ENCODE measurements around the gene ZSCAN21. TPM values are rescaled to one million over a fixed set of nuclear protein-coding genes. Genes with fewer than 3 reads are reported as not detected.

Gene ZSCAN21
- total RNA-seq, 1 experiment from 2014 or later, result 24.3 TPM

- Histone ChIP-seq H3K4me2 (ENCODE audit: insufficient read depth, insufficient read length, low read length) (no peak overlapping the region), H3K4ac (ENCODE audit: low read depth, low read length) (no peak overlapping the region), H4K5ac (ENCODE audit: insufficient read length, low read depth, low read length) (no peak overlapping the region), H3K27me3 (ENCODE audit: insufficient read depth, low read length) (no peaks in the 10 kb centered on the region), H3K18ac (ENCODE audit: insufficient read length, low read depth, low read length) (no peak overlapping the region), H3K79me2 (ENCODE audit: insufficient read depth, low read length) (peaks cover 17% of the 10 kb centered on the region), H3T11ph (ENCODE audit: low read length) (no peak overlapping the region), H3K9ac (ENCODE audit: extremely low read depth, insufficient read length, low read length) (no peak overlapping the region), H3K56ac (ENCODE audit: insufficient read length, low read depth, low read length) (no peak overlapping the region), H3K14ac (ENCODE audit: insufficient read depth, low read length) (no peak overlapping the region), H3K23me2 (ENCODE audit: insufficient read length, low read depth, low read length, poor library complexity, severe bottlenecking) (peaks cover under 1% of the 10 kb centered on the region), H2BK120ac (ENCODE audit: low read depth, low read length, poor library complexity, severe bottlenecking) (no peak overlapping the region), H3K79me1 (ENCODE audit: insufficient read depth, low read depth, low read length, poor library complexity, severe bottlenecking) (peaks cover 11% of the 10 kb centered on the region), H2BK15ac (ENCODE audit: low read depth, low read length) (no peak overlapping the region), H2BK12ac (ENCODE audit: insufficient read length, low read depth, low read length) (no peak overlapping the region), H3K23ac (ENCODE audit: insufficient read length, low read depth, low read length) (no peak overlapping the region), H3K9me3 (ENCODE audit: control insufficient read depth, low read depth, low read length) (no peaks in the 10 kb centered on the region), H2AFZ (ENCODE audit: low read length) (no peak overlapping the region), H2BK20ac (ENCODE audit: low read depth, low read length, poor library complexity, severe bottlenecking) (no peak overlapping the region), H3K27ac (ENCODE audit: insufficient read length, low read depth, low read length) (no peak overlapping the region), H3K4me1 (ENCODE audit: insufficient read depth, low read length) (no peaks in the 10 kb centered on the region), H4K8ac (replicated peaks; ENCODE audit: insufficient read length, low read depth, low read length) (no peak overlapping the region), H4K91ac (ENCODE audit: insufficient read length, low read depth, low read length) (no peak overlapping the region), H4K20me1 (ENCODE audit: control insufficient read depth, insufficient read depth, insufficient read length) (no peaks in the 10 kb centered on the region), H2AK5ac (ENCODE audit: insufficient read length, low read length) (no peak overlapping the region), H2BK5ac (ENCODE audit: insufficient read length, low read length) (no peak overlapping the region)
- Mint-ChIP-seq H3K9me3 (no peaks in the 10 kb centered on the region), H3K4me3 (no peak overlapping the region), H3K27me3 (ENCODE audit: low read depth) (no peaks in the 10 kb centered on the region), H3K27ac (peak overlapping the region in 2 of 3 experiments; percentile 36 to 82; a peak in 2 of 7 replicates), H3K36me3 (ENCODE audit: insufficient read depth in 1 of 3, low read depth in 3 of 3) (peaks cover 34 to 53% (median 44%) of the 10 kb centered on the region in 3 experiments; a peak in 6 of 7 replicates), H3K4me1 (peaks cover 6 to 11% of the 10 kb centered on the region in 2 experiments)
- WGBS (ENCODE audit: extremely low coverage, insufficient read length, low lambda C conversion rate), result no CpG with 5 or more reads among the region's 3 CpGs
- TF ChIP-seq CTCF (conservative IDR thresholded peaks at IDR 0.05), result no peak
- DNase-seq, result no peak
These were observed 28.3 kb upstream of the ZSCAN21 start for GRCh38 chr7:100021297-100021696.
